ENCODE data around the gene GLI1.
"Not testable (repeated sequence)": the region's sequence is repeated elsewhere in the genome, so short reads cannot be mapped to it uniquely, and the experiment has no call there.

GLI1 gene

GRCh38 chr12:57496822-57497221 lies 37.2 kb downstream of the GLI1 start:
- TF ChIP-seq CTCF (IDR thresholded peaks at IDR 0.05; ENCODE audit: control insufficient read depth, insufficient read depth, low read depth, low read length, missing control alignments), result no peak
- no peak for DNase-seq (ENCODE audit: low read depth)
- no peak overlapping the region for H3K4me3 ChIP-seq (ENCODE audit: control insufficient read depth, low read depth, low read length)

GRCh38 chr12:57497223-57498131 lies 37.9 kb downstream of the GLI1 start:
- TF ChIP-seq CTCF (IDR thresholded peaks at IDR 0.05; ENCODE audit: control insufficient read depth, insufficient read depth, low read depth, low read length, missing control alignments), result no peak
- DNase-seq (ENCODE audit: low read depth), result no peak

GRCh38 chr12:57498132-57498502 lies 38.5 kb downstream of the GLI1 start:
- no peak for TF ChIP-seq CTCF (IDR thresholded peaks at IDR 0.05; ENCODE audit: control insufficient read depth, insufficient read depth, low read depth, low read length, missing control alignments)
- DNase-seq (ENCODE audit: low read depth), result no peak
- no peak overlapping the region for H3K4me3 ChIP-seq (ENCODE audit: control insufficient read depth, low read depth, low read length)

More at GRCh38 chr12:57497223-57498131, 37.9 kb downstream of the GLI1 start:
- H3K4me3 ChIP-seq (ENCODE audit: control insufficient read depth, low read depth, low read length), result no peak overlapping the region

GRCh38 chr12:57498571-57498970 lies 39.0 kb downstream of the GLI1 start:
- no peak for TF ChIP-seq CTCF (IDR thresholded peaks at IDR 0.05; ENCODE audit: control insufficient read depth, insufficient read depth, low read depth, low read length, missing control alignments)
- no peak overlapping the region for H3K4me3 ChIP-seq (ENCODE audit: control insufficient read depth, low read depth, low read length)
- DNase-seq (ENCODE audit: low read depth), result no peak

- no peak for DNase-seq (ENCODE audit: low read depth)
- no peak for TF ChIP-seq CTCF (IDR thresholded peaks at IDR 0.05; ENCODE audit: control insufficient read depth, insufficient read depth, low read depth, low read length, missing control alignments)
- no peak overlapping the region for H3K4me3 ChIP-seq (ENCODE audit: control insufficient read depth, low read depth, low read length)
Measured at GRCh38 chr12:57500213-57500612, 40.6 kb downstream of the GLI1 start.

- not testable (repeated sequence) for DNase-seq (ENCODE audit: low read depth)
Measured at GRCh38 chr12:57502311-57502969, 42.9 kb downstream of the GLI1 start.

GRCh38 chr12:57506541-57506940 lies 47.0 kb downstream of the GLI1 start:
- not testable (repeated sequence) for DNase-seq (ENCODE audit: low read depth); H3K4me3 ChIP-seq (ENCODE audit: control insufficient read depth, low read depth, low read length)

More at GRCh38 chr12:57502311-57502969, 42.9 kb downstream of the GLI1 start:
- not testable (repeated sequence) for H3K4me3 ChIP-seq (ENCODE audit: control insufficient read depth, low read depth, low read length)

- not testable (repeated sequence) for DNase-seq (ENCODE audit: low read depth); H3K4me3 ChIP-seq (ENCODE audit: control insufficient read depth, low read depth, low read length)
Measured at GRCh38 chr12:57507796-57508195, 48.2 kb downstream of the GLI1 start.
